Breast epithelium (tissue), 3 donors: ENCODE results near the gene DAP3.
"Not testable (repeated sequence)": the region's sequence is repeated elsewhere in the genome, so short reads cannot be mapped to it uniquely, and the experiment has no call there.

Source experiments
- CTCF ChIP-seq, 3 donors: fragments of 450-650 bp; IDR thresholded peaks; one replicate each; pipeline ENCODE4 v1.5.1; 2016 to 2017; ENCODE audit warnings: antibody characterized with exemption in 3 of 3, mild to moderate bottlenecking in 3 of 3, moderate library complexity in 3 of 3
- POLR2AphosphoS5 ChIP-seq, 3 donors: sonication (generic); formaldehyde crosslinking; IDR thresholded peaks; one replicate each; pipeline ENCODE4 v1.6.1; 2017; ENCODE audit warnings: antibody characterized with exemption in 3 of 3

- TF ChIP-seq CTCF, POLR2AphosphoS5 (IDR thresholded peaks at IDR 0.05): not testable (repeated sequence)
Observed at GRCh38 chr1:155661239-155661638, 27.7 kb upstream of the DAP3 start.
